ENCODE data around the gene CADM4.
A peak's percentile ranks its signal among the peaks of the same experiment; 100 is the strongest.
"Not testable (repeated sequence)": the region's sequence is repeated elsewhere in the genome, so short reads cannot be mapped to it uniquely, and the experiment has no call there.

Gene CADM4

DNA sequence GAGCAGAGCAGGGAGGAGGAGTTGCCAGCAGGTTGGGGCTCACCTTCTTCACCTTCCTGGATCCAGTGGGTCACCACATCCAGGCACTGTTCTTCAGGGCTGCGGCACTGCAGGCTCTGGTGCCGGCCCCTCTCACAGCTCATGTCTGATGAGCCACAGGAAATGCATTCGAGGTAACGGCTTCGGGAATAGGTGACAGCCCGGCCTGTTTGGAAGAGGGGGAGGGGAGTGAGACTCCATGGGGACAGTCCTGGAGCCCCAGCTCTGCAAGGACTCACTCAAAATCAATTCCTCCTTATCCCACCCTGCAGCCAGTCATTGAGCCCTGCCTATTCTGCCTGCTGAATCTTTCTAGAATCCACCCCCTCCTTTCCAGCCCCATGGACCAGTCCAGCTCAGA, 16.8 kb upstream of the CADM4 start:
- no peak for DNase-seq (ENCODE audit: low read depth, low spot score)
- no peak overlapping the region for H3K4me3 ChIP-seq (ENCODE audit: low read depth, low read length)
- in situ Hi-C loops (cut with HindIII; ENCODE audit: low sequenced_read_pairs) = no loop called here
- TF ChIP-seq, protein P1, sequence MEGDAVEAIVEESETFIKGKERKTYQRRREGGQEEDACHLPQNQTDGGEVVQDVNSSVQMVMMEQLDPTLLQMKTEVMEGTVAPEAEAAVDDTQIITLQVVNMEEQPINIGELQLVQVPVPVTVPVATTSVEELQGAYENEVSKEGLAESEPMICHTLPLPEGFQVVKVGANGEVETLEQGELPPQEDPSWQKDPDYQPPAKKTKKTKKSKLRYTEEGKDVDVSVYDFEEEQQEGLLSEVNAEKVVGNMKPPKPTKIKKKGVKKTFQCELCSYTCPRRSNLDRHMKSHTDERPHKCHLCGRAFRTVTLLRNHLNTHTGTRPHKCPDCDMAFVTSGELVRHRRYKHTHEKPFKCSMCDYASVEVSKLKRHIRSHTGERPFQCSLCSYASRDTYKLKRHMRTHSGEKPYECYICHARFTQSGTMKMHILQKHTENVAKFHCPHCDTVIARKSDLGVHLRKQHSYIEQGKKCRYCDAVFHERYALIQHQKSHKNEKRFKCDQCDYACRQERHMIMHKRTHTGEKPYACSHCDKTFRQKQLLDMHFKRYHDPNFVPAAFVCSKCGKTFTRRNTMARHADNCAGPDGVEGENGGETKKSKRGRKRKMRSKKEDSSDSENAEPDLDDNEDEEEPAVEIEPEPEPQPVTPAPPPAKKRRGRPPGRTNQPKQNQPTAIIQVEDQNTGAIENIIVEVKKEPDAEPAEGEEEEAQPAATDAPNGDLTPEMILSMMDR (IDR thresholded peaks at IDR 0.05; ENCODE audit: low read depth, low read length) = no peak

DNA sequence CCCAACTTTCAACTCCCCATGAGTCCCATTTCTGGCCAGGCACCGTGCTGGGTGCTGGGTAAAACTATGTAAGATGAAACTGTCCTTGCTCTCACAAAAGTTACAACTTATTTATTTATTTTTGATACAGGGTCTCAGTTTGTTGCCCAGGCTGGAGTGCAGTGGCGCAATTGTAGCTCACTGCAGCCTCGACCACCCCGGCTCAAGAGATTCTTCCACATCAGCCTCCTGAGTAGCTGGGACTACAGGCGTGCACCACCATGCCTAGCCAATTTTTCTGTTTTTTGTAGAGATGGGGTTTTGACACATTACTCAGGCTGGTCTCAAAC, 12.9 kb upstream of the CADM4 start:
- no peak for DNase-seq (ENCODE audit: low read depth, low spot score)
- TF ChIP-seq, protein P1 (IDR thresholded peaks at IDR 0.05; ENCODE audit: low read depth, low read length) = no peak
- H3K4me3 ChIP-seq (ENCODE audit: low read depth, low read length) = no peak overlapping the region
- in situ Hi-C loops (cut with HindIII; ENCODE audit: low sequenced_read_pairs) = no loop called here

DNA sequence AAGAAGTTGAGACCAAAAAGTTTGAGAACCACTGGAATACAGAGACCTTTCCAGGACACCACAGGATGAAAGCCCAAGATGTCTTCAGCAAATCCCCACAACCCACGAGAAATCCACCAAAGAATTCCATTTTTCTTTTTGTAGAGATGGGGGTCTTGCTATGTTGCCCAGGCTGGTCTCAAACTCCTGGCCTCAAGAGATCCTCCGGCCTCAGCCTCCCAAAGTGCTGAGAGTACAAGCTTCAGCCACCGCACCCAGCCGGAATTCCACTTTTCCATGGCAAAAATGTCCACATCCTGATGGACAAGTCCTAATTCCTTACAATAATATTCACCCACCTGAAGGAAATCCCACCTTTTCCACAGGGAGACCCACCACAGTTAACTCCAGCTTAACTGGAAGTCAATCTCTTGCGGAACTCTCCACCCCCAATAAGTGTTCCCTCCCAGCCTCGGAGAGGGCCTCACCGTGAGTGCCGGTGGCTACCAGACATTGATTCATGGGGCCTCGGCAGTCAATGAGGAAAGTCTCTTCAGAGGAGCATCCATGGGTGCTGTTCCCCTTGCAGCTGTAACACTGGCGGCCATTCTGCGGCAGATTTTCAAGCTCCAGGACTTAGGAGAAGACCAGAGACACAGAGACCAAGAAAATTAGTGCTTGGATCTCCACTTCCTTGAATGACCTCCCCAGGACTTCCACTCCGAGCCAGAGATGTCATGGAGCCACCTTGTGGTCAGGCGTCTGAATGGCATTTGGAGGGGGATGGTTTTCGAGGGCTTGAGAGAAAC, 12.3 kb upstream of the CADM4 start:
- peak; percentile 62 for DNase-seq (ENCODE audit: low read depth, low spot score)
- in situ Hi-C loops (cut with HindIII; ENCODE audit: low sequenced_read_pairs) = no loop called here
- TF ChIP-seq, protein P1 (IDR thresholded peaks at IDR 0.05; ENCODE audit: low read depth, low read length) = peak; percentile 85
- H3K4me3 ChIP-seq (ENCODE audit: low read depth, low read length) = no peak overlapping the region

DNA sequence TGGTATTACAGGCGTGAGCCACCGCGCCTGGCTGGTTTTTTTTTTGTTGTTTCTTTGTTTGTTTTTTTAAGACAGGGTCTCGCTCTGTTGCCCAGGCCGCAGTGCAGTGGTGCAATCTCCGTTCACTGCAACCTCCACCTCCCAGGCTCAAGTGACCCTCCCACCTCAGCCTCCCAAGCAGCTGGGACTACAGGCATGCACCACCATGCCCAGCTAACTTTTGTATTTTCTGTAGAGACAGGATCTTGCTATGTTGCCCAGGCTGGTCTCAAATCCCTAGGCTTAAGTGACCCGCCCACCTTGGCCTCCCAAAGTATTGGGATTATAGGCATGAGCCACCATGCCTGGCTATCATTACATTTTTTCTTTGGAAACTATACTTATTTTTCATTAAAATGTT, 10.6 kb upstream of the CADM4 start:
- in situ Hi-C loops (cut with HindIII; ENCODE audit: low sequenced_read_pairs); DNase-seq (ENCODE audit: low read depth, low spot score); H3K4me3 ChIP-seq (ENCODE audit: low read depth, low read length): not testable (repeated sequence)

DNA sequence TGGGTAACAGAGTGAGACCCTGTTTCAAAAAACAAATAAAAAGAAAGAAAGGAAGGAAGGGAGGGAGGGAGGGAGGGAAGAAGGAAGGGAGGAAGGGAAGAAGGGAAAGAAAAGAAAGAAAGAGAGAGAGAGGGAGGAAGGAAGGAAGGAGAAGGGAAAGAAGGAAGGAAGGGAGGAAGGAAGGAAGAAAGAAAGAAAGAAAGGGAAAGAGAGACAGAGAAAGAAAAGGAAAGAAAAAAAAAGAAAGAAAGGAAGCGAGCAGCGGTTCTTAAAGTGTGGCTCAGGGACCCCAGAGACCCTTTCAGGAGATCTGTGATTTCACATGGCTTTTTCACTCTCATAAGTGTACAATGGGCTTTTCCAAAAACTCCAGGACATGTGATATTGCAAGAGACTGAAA, 9.9 kb upstream of the CADM4 start:
- TF ChIP-seq, protein P1 (IDR thresholded peaks at IDR 0.05; ENCODE audit: low read depth, low read length) = no peak
- in situ Hi-C loops (cut with HindIII; ENCODE audit: low sequenced_read_pairs) = no loop called here
- no peak overlapping the region for H3K4me3 ChIP-seq (ENCODE audit: low read depth, low read length)
- no peak for DNase-seq (ENCODE audit: low read depth, low spot score)

DNA sequence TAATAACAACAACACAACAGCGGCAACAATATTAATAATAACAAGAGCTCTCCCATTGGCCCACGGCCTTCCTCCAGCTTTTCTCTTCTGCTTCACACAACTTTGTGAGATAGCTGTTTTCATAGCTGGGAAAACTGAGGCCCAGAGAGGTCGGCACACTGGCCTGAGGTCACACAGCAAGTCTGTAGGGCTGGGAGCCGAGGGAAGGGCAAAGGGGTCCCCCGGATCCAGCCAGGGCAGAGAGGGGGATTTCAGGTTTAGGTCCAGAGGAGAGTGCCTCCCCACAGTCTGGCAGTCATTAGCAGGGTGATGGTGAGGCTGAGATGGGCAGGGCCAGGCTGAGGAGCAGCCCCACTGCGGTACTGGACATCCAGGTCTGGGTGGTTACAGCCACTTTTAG, 9.0 kb upstream of the CADM4 start:
- no peak for DNase-seq (ENCODE audit: low read depth, low spot score)
- TF ChIP-seq, protein P1 (IDR thresholded peaks at IDR 0.05; ENCODE audit: low read depth, low read length) = no peak
- H3K4me3 ChIP-seq (ENCODE audit: low read depth, low read length) = no peak overlapping the region
- in situ Hi-C loops (cut with HindIII; ENCODE audit: low sequenced_read_pairs) = no loop called here

DNA sequence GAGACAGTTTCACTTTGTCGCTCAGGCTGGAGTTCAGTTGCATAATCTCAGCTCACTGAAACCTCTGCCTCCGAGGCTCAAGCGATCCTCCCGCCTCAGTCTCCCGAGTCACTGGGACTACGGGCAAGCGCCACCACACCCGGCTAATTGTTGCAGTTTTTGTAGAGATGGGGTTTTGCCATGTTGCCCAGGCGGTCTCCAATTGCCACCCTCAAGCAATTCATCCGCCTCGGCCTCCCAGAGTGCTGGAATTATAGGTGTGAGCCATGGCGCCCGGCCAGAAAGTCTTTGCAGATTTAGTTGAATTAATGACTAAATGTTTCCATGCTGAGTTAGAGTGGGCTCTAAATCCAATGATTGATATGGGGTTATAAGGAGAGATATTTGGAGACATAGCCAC, 4.5 kb upstream of the CADM4 start:
- in situ Hi-C loops (cut with HindIII; ENCODE audit: low sequenced_read_pairs) = no loop called here
- no peak for DNase-seq (ENCODE audit: low read depth, low spot score)
- TF ChIP-seq, protein P1 (IDR thresholded peaks at IDR 0.05; ENCODE audit: low read depth, low read length) = no peak
- no peak overlapping the region for H3K4me3 ChIP-seq (ENCODE audit: low read depth, low read length)

Data from astrocyte of the spinal cord (primary cell).